Kidney (tissue), 14 donors: ENCODE results near the gene ROR2. TPM values are rescaled to one million over a fixed set of nuclear protein-coding genes. Genes with fewer than 3 reads are reported as not detected.
"Not testable (repeated sequence)": the region's sequence is repeated elsewhere in the genome, so short reads cannot be mapped to it uniquely, and the experiment has no call there.

Experiments
- DNase-seq, 5 donors: peaks; one replicate each; pipeline ENCODE4 v3.0.0-alpha.2; 2013 to 2020
- FAIRE-seq: peaks from 2 replicates; lab custom pipeline; 2012; peaks lifted over from hg19 to GRCh38; lab: Jason Lieb, UNC
- H3K27ac ChIP-seq, 2 donors: one replicate each; pipeline ENCODE4 v1.7.0; 2013; ENCODE audit warnings: low read depth in 2 of 2, low read length in 2 of 2, inconsistent platforms in 1 of 2
- H3K27me3 ChIP-seq: one replicate; pipeline ENCODE4 v1.7.1; 2013; ENCODE audit warnings: low read length, inconsistent platforms; ENCODE audit not compliant: control insufficient read depth, insufficient read depth
- H3K36me3 ChIP-seq, 3 donors: one replicate each; pipeline versions ENCODE4 v1.7.0 to v1.7.1; 2013; ENCODE audit warnings: low read length in 3 of 3, control low read depth in 1 of 3, inconsistent platforms in 1 of 3; ENCODE audit not compliant: insufficient read depth in 3 of 3, control insufficient read depth in 2 of 3
- H3K4me1 ChIP-seq, 3 donors: one replicate each; pipeline versions ENCODE4 v1.7.0 to v1.7.1; 2013; ENCODE audit warnings: low read length in 3 of 3, inconsistent platforms in 1 of 3, low read depth in 1 of 3; ENCODE audit not compliant: control insufficient read depth in 2 of 3, insufficient read depth in 2 of 3
- H3K4me3 ChIP-seq, 3 donors: one replicate each; pipeline versions ENCODE4 v1.7.0 to v1.8.1; 2013; ENCODE audit warnings: low read length in 3 of 3, control low read depth in 1 of 3, inconsistent platforms in 1 of 3
- H3K9ac ChIP-seq, 3 donors: one replicate each; pipeline versions ENCODE4 v1.7.0 to v1.7.1; 2013; ENCODE audit warnings: low read length in 3 of 3, control low read depth in 1 of 3, inconsistent platforms in 1 of 3
- H3K9me3 ChIP-seq, 3 donors: one replicate each; pipeline versions ENCODE4 v1.7.0 to v1.7.1; 2013; ENCODE audit warnings: low read length in 3 of 3, control low read depth in 1 of 3, inconsistent platforms in 1 of 3; ENCODE audit not compliant: control insufficient read depth in 2 of 3, insufficient read depth in 1 of 3
- CTCF ChIP-seq: IDR thresholded peaks from 3 replicates; pipeline ENCODE4 v1.5.1; 2012; ENCODE audit warnings: mild to moderate bottlenecking, moderate library complexity, borderline replicate concordance; ENCODE audit not compliant: insufficient read depth; ENCODE audit errors: extremely low read depth
- intact Hi-C: fragments of 100-400 bp; cut with DNase I; formaldehyde crosslinking; loops from one replicate; pipeline ENCODE4 v1.11.1; 2022
- polyA plus RNA-seq: library from polyadenylated mRNA; stranded (reverse); fragments of 350-450 nt; fragmentation: Illumina TruSeq; extraction: RNeasy Lipid Tissue Mini Kit (QIAGEN cat#74804); gene quantifications from one replicate; pipeline ENCODE4 v1.2.3, GENCODE V29; 2014; ENCODE audit warnings: low read depth, low replicate concordance; ENCODE audit not compliant: insufficient read depth
- total RNA-seq: library from RNA; stranded (reverse); fragmentation: NEBNext Ultra II Directional; extraction: Animal tissue kit (Norgen Biotek cat#: 25700); gene quantifications from one replicate; pipeline ENCODE4 v1.2.1, GENCODE V29; 2021
- donor health status: control.
- donor health status: control.
- donor health status: control.
- donor health status: control.
- donor health status: control.
- donor health status: DM: yes; HTN: yes; CAD: no.
- donor health status: Normal renal cell carcinoma (clear cell type).

ROR2 gene
- total and polyA plus RNA-seq, 2 donors from 2014 or later = 1.5 to 5.7 TPM

GRCh38 chr9:91614044-91614443 is 336.0 kb downstream of the ROR2 start:
- H3K36me3 ChIP-seq, H3K27me3 ChIP-seq, H3K4me3 ChIP-seq, H3K9ac ChIP-seq, DNase-seq, H3K4me1 ChIP-seq, intact Hi-C loops, H3K27ac ChIP-seq, FAIRE-seq, H3K9me3 ChIP-seq: not testable (repeated sequence)

GRCh38 chr9:91611582-91611981 is 338.4 kb downstream of the ROR2 start:
- H3K36me3 ChIP-seq = no peaks in the 10 kb centered on the region
- no peak overlapping the region for H3K9ac ChIP-seq
- H3K27me3 ChIP-seq = no peaks in the 10 kb centered on the region
- no peak for TF ChIP-seq CTCF
- no peak overlapping the region for H3K4me3 ChIP-seq
- no peak overlapping the region for H3K27ac ChIP-seq
- H3K4me1 ChIP-seq = no peaks in the 10 kb centered on the region
- intact Hi-C loops = no loop called here
- H3K9me3 ChIP-seq = no peaks in the 10 kb centered on the region
- no peak for FAIRE-seq
- no peak for DNase-seq

GRCh38 chr9:91606255-91606995 is 343.6 kb downstream of the ROR2 start:
- DNase-seq = no peak
- no peak for TF ChIP-seq CTCF
- intact Hi-C loops = no loop called here
- no peaks in the 10 kb centered on the region for H3K4me1 ChIP-seq
- H3K27ac ChIP-seq = no peak overlapping the region
- no peaks in the 10 kb centered on the region for H3K9me3 ChIP-seq
- no peaks in the 10 kb centered on the region for H3K36me3 ChIP-seq
- no peaks in the 10 kb centered on the region for H3K27me3 ChIP-seq
- no peak overlapping the region for H3K4me3 ChIP-seq
- FAIRE-seq = no peak
- no peak overlapping the region for H3K9ac ChIP-seq

- Histone ChIP-seq H3K4me3 (no peak overlapping the region), H3K4me1 (no peaks in the 10 kb centered on the region), H3K27me3 (no peaks in the 10 kb centered on the region), H3K9me3 (no peaks in the 10 kb centered on the region), H3K36me3 (no peaks in the 10 kb centered on the region), H3K27ac (no peak overlapping the region), H3K9ac (no peak overlapping the region)
- FAIRE-seq (no peak), DNase-seq (peak in 2 of 5 donors; percentile 10 to 46)
- intact Hi-C loops = no loop called here
- TF ChIP-seq CTCF = no peak
These were observed 345.4 kb downstream of the ROR2 start for GRCh38 chr9:91604451-91605179.
